Stomach (tissue), 4 donors: ENCODE data around the gene MLEC.

Experiments
- EP300 ChIP-seq: sonication (generic); formaldehyde crosslinking; IDR thresholded peaks from one replicate; pipeline ENCODE4 v1.6.1; 2017; ENCODE audit warnings: antibody characterized with exemption
- POLR2A ChIP-seq, 4 donors: fragments of 450-650 bp; IDR thresholded peaks; one replicate each; pipeline ENCODE4 v1.6.1; 2016; ENCODE audit warnings: antibody characterized with exemption in 4 of 4, control low read depth in 2 of 4, mild to moderate bottlenecking in 1 of 4, moderate library complexity in 1 of 4
- POLR2AphosphoS5 ChIP-seq, 3 donors: sonication (generic); formaldehyde crosslinking; IDR thresholded peaks; one replicate each; pipeline ENCODE4 v1.6.1; 2016; ENCODE audit warnings: antibody characterized with exemption in 3 of 3

DNA sequence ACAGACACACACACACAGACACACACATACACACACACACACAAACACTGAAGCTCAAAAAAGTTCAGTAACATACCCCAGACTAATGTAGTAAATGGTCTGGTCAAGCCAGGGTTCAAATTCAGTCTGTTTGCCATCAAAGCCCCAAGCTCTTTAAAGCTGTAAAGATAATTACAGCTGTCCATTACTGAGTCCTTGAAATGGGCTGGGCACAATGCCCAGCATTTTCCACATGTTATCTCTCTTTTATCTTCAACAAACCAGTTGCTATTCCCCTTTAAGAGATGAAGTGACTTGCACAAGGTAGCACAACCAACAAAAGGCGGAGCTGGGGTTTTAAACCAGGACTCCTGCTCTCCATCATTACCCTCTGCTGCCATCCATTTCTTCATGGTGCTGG, 15.7 kb downstream of the MLEC start:
- TF ChIP-seq POLR2A (IDR thresholded peaks at IDR 0.05) (no peak), POLR2AphosphoS5 (IDR thresholded peaks at IDR 0.05) (no peak), EP300 (no peak)
